B cell (primary cell): ENCODE data around the gene SLU7. TPM values are rescaled to one million over a fixed set of nuclear protein-coding genes. Genes with fewer than 3 reads are reported as not detected.

ENCODE experiments used
- ATAC-seq: fragments of 200-7000 bp; cut with Tn5 transposase; one replicate; pipeline ENCODE4 v1.10.0; 2021; ENCODE audit warnings: low read depth, mild to moderate bottlenecking, moderate number of reproducible peaks, moderate library complexity
- CTCF ChIA-PET: fragments of 350-600 bp; sonication (Branson Sonifier 250); formaldehyde crosslinking; loops from one replicate; lab custom pipeline; 2021; ENCODE audit warnings: antibody characterized with exemption, inconsistent platforms; lab: Charles Lee
- POLR2A ChIA-PET: fragments of 350-600 bp; sonication (Branson Sonifier 250); formaldehyde crosslinking; loops from one replicate; lab custom pipeline; 2021; ENCODE audit warnings: antibody characterized with exemption; lab: Charles Lee
- DNase-seq: peaks from one replicate; pipeline ENCODE4 v3.0.0; 2013
- H2AFZ ChIP-seq: 2 replicates; pipeline ENCODE4 v1.6.1; 2012; ENCODE audit warnings: mild to moderate bottlenecking, low read depth, low read length; ENCODE audit not compliant: insufficient read depth, poor library complexity, severe bottlenecking
- H3K27ac ChIP-seq, 2 donors: 1 replicate in 1 of 2; 2 replicates in 1 of 2; pipeline ENCODE4 v1.5.1; 2012 to 2013; ENCODE audit warnings: low read length in 2 of 2, mild to moderate bottlenecking in 2 of 2, moderate library complexity in 1 of 2
- H3K27me3 ChIP-seq, 4 experiments: fragments of 200-600 bp in 1 of 4; sonication (generic) in 1 of 4; replicated peaks in 1 of 4; 1 replicate in 2 of 4; 2 replicates in 2 of 4; pipeline versions ENCODE4 v1.6.1 to v1.7.0; 2013 to 2016; ENCODE audit warnings: low read length in 3 of 4, mild to moderate bottlenecking in 2 of 4, mixed read lengths in 1 of 4, moderate library complexity in 1 of 4; ENCODE audit not compliant: insufficient read depth in 4 of 4, control insufficient read depth in 3 of 4; ENCODE audit errors: control extremely low read depth in 1 of 4
- H3K36me3 ChIP-seq, 2 experiments: replicated peaks in 1 of 2; 1 replicate in 1 of 2; 2 replicates in 1 of 2; pipeline versions ENCODE4 v1.6.1 to v1.7.1; 2013; ENCODE audit warnings: low read length in 1 of 2; ENCODE audit not compliant: insufficient read depth in 2 of 2, control insufficient read depth in 1 of 2; ENCODE audit errors: control extremely low read depth in 1 of 2, extremely low read depth in 1 of 2
- H3K4me1 ChIP-seq, 2 donors: fragments of 200-600 bp in 1 of 2; sonication (generic) in 1 of 2; 1 replicate in 1 of 2; 2 replicates in 1 of 2; pipeline versions ENCODE4 v1.5.1 to v1.6.1; 2013 to 2017; ENCODE audit warnings: low read length in 2 of 2; ENCODE audit not compliant: control insufficient read depth in 2 of 2, insufficient read depth in 2 of 2
- H3K4me2 ChIP-seq: replicated peaks from 2 replicates; pipeline ENCODE3; 2012; ENCODE audit warnings: mild to moderate bottlenecking, low read depth, low read length; ENCODE audit not compliant: poor library complexity, severe bottlenecking
- H3K4me3 ChIP-seq, 5 experiments: fragments of 200-600 bp in 1 of 5; sonication (generic) in 1 of 5; 1 replicate in 3 of 5; 2 replicates in 2 of 5; pipeline versions ENCODE4 v1.5.1 to v1.7.0; 2011 to 2016; ENCODE audit warnings: low read length in 4 of 5, mild to moderate bottlenecking in 4 of 5, low read depth in 2 of 5, control low read depth in 1 of 5, moderate library complexity in 1 of 5; ENCODE audit not compliant: insufficient read depth in 1 of 5; ENCODE audit errors: control extremely low read depth in 1 of 5, extremely low read depth in 1 of 5
- H3K79me2 ChIP-seq: fragments of 200-600 bp; sonication (generic); one replicate; pipeline ENCODE4 v1.6.0; 2016; ENCODE audit warnings: low read length; ENCODE audit not compliant: control insufficient read depth, insufficient read depth
- H3K9ac ChIP-seq: fragments of 200-600 bp; sonication (generic); 2 replicates; pipeline ENCODE4 v1.6.1; 2017; ENCODE audit warnings: mild to moderate bottlenecking, low read length, moderate library complexity
- H3K9me3 ChIP-seq, 3 donors: one replicate each; pipeline versions ENCODE4 v1.6.1 to v1.7.1; 2013; ENCODE audit warnings: low read length in 2 of 3; ENCODE audit not compliant: control insufficient read depth in 2 of 3, insufficient read depth in 1 of 3; ENCODE audit errors: control extremely low read depth in 1 of 3
- H4K20me1 ChIP-seq: 2 replicates; pipeline ENCODE4 v1.6.0; 2012; ENCODE audit warnings: mild to moderate bottlenecking, low read length; ENCODE audit not compliant: insufficient read depth, control insufficient read depth, poor library complexity, severe bottlenecking
- H3K27ac Mint-ChIP-seq: one replicate; pipeline ENCODE4 v1.8.0; 2021; ENCODE audit warnings: mixed read lengths
- H3K27me3 Mint-ChIP-seq: one replicate; pipeline ENCODE4 v1.8.0; 2021; ENCODE audit warnings: mixed read lengths
- H3K4me1 Mint-ChIP-seq: one replicate; pipeline ENCODE4 v1.8.0; 2021; ENCODE audit warnings: mixed read lengths
- H3K4me3 Mint-ChIP-seq: one replicate; pipeline ENCODE4 v1.8.0; 2021; ENCODE audit warnings: mixed read lengths
- H3K9me3 Mint-ChIP-seq: one replicate; pipeline ENCODE4 v1.8.0; 2022; ENCODE audit warnings: mixed read lengths; ENCODE audit not compliant: insufficient read depth
- CTCF ChIP-seq: fragments of 200-600 bp; IDR thresholded peaks from one replicate; pipeline ENCODE4 v1.8.0; 2022; ENCODE audit warnings: antibody characterized with exemption, mild to moderate bottlenecking
- EZH2 ChIP-seq: IDR thresholded peaks from 2 replicates; pipeline ENCODE4 v1.6.1; 2012; ENCODE audit warnings: borderline replicate concordance, low read depth, mild to moderate bottlenecking, moderate library complexity, low read length; ENCODE audit not compliant: insufficient read depth, poor library complexity, severe bottlenecking
- WGBS: methylation state at CpG from one replicate; pipeline ENCODE4 v1.1.5; 2013; ENCODE audit warnings: missing lambda C conversion rate; ENCODE audit not compliant: insufficient coverage; 5-methylcytosine and 5-hydroxymethylcytosine counted together
- intact Hi-C: fragments of 100-400 bp; cut with micrococcal nuclease; formaldehyde crosslinking; loops from one replicate; pipeline ENCODE4 v1.10.0; 2022
- polyA plus RNA-seq: library from polyadenylated mRNA; depleted of rRNA; stranded (reverse); fragments of >200 nt; gene quantifications from 2 replicates; pipeline ENCODE4 v1.2.3, GENCODE V29; 2012
- total RNA-seq, 2 donors: library from RNA; stranded (reverse); fragments of 120-200 nt in 1 of 2; gene quantifications; 1 replicate in 1 of 2; 2 replicates in 1 of 2; pipeline versions ENCODE4 v1.2.3 to v1.2.4, GENCODE V29; 2013 to 2022

The SLU7 gene
- total and polyA plus RNA-seq, 2 donors (not counting 1 experiment from before 2014, with no cell fraction given), result 30.8 to 68.3 TPM

- H3K9ac ChIP-seq, result no peak overlapping the region
- Mint-ChIP-seq H3K27ac (no peak overlapping the region), H3K4me1 (no peaks in the 10 kb centered on the region), H3K27me3 (peaks cover 6% of the 10 kb centered on the region), H3K9me3 (no peaks in the 10 kb centered on the region), H3K4me3 (no peak overlapping the region)
- no peaks in the 10 kb centered on the region for H4K20me1 ChIP-seq
- no peak overlapping the region for H3K4me3 ChIP-seq
- no peak overlapping the region for H3K27ac ChIP-seq
- H3K4me1 ChIP-seq, result no peaks in the 10 kb centered on the region
- no peaks in the 10 kb centered on the region for H3K27me3 ChIP-seq
- no peak overlapping the region for H2AFZ ChIP-seq
- DNase-seq (no peak), ATAC-seq (no peak)
- no peak overlapping the region for H3K4me2 ChIP-seq
- ChIA-PET POLR2A (no interaction called here), CTCF (interaction anchor here (0.6 to 1.7 kb wide), 3 partner anchors 9 to 330 kb away, joined by 3 to 4 read pairs (median 3); no protein-coding TSS in a partner anchor)
- 100% methylated on average over 3 of the region's 4 CpGs for WGBS
- H3K79me2 ChIP-seq, result no peaks in the 10 kb centered on the region
- TF ChIP-seq EZH2, result no peak
- no peak for TF ChIP-seq CTCF
- H3K9me3 ChIP-seq, result no peaks in the 10 kb centered on the region
- H3K36me3 ChIP-seq, result no peaks in the 10 kb centered on the region
- intact Hi-C loops, result no loop called here
These were observed 66.6 kb downstream of the SLU7 start for GRCh38 chr5:160352308-160352707.

Other genes starting within 250 kb of the SLU7 start
- not detected in 2 replicates for gene FABP6, start 189.6 kb downstream of the SLU7 start, total RNA-seq
- not detected in 2 replicates for gene FABP6, start 189.6 kb downstream of the SLU7 start, polyA plus RNA-seq
- gene CCNJL, start 106.5 kb downstream of the SLU7 start, total RNA-seq, result 0.36 and 0.67 TPM in 2 replicates
- 0.03 and 0.06 TPM in 2 replicates for gene CCNJL, start 106.5 kb downstream of the SLU7 start, polyA plus RNA-seq
- gene C1QTNF2, start 48.5 kb downstream of the SLU7 start, total RNA-seq, result not detected in 2 replicates
- gene C1QTNF2, start 48.5 kb downstream of the SLU7 start, polyA plus RNA-seq, result not detected in 2 replicates
- gene FAM200C, start 19.0 kb downstream of the SLU7 start, total RNA-seq, result 1.3 TPM in 2 replicates
- gene FAM200C, start 19.0 kb downstream of the SLU7 start, polyA plus RNA-seq, result 0.23 and 0.28 TPM in 2 replicates
- gene PTTG1, start 2.8 kb upstream of the SLU7 start, total RNA-seq, result 7.5 and 8.1 TPM in 2 replicates
- gene PTTG1, start 2.8 kb upstream of the SLU7 start, polyA plus RNA-seq, result 14.1 and 15.4 TPM in 2 replicates